ENCODE data around the gene PRICKLE3.

DNA sequence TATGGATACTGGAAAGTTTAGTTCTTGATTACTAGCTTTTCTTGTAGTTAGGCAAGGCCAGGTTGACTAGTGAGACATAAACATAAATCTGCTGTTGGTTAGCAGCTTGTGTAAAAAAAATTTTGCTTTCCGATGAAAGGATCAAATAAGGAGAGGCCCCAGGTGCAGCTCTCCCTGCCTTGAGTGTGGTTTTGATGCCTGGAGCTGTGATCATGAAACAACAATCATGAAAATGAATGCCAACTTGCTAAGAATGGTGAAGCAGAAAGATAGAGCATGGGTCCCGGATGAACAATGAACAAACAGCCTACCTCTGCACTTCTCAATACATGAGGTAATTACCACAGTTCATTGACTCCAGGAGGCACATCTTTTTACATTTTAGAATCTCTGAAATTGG, 28.2 kb upstream of the PRICKLE3 start:
- TF ChIP-seq, protein P1, sequence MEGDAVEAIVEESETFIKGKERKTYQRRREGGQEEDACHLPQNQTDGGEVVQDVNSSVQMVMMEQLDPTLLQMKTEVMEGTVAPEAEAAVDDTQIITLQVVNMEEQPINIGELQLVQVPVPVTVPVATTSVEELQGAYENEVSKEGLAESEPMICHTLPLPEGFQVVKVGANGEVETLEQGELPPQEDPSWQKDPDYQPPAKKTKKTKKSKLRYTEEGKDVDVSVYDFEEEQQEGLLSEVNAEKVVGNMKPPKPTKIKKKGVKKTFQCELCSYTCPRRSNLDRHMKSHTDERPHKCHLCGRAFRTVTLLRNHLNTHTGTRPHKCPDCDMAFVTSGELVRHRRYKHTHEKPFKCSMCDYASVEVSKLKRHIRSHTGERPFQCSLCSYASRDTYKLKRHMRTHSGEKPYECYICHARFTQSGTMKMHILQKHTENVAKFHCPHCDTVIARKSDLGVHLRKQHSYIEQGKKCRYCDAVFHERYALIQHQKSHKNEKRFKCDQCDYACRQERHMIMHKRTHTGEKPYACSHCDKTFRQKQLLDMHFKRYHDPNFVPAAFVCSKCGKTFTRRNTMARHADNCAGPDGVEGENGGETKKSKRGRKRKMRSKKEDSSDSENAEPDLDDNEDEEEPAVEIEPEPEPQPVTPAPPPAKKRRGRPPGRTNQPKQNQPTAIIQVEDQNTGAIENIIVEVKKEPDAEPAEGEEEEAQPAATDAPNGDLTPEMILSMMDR (conservative IDR thresholded peaks at IDR 0.05; ENCODE audit: low read length) = no peak
- no peak for TF ChIP-seq EZH2phosphoT487 (IDR thresholded peaks at IDR 0.05; ENCODE audit: borderline replicate concordance)
